Neural cell (in vitro differentiated cells): ENCODE results near the gene FXYD6. TPM values are rescaled to one million over a fixed set of nuclear protein-coding genes. Genes with fewer than 3 reads are reported as not detected.

Experiments used
- H2AFZ ChIP-seq: fragments of 200-600, 300-800 bp; sonication (generic), shearing (Covaris generic); 2 replicates; pipeline ENCODE4 v1.6.0; 2014; ENCODE audit warnings: low read depth, mild to moderate bottlenecking, antibody characterized with exemption, low read length, moderate library complexity
- H3F3A ChIP-seq: fragments of 200-600 bp; shearing (Covaris generic); 2 replicates; pipeline ENCODE4 v1.6.1; 2016; ENCODE audit warnings: mild to moderate bottlenecking, moderate library complexity, mixed read lengths, antibody characterized with exemption, low read length; ENCODE audit not compliant: insufficient read depth, poor library complexity, severe bottlenecking
- H3K27ac ChIP-seq: fragments of 200-600, 300-800 bp; sonication (generic), shearing (Covaris generic); 2 replicates; pipeline ENCODE4 v1.5.1; 2014; ENCODE audit warnings: mild to moderate bottlenecking, low read length, moderate library complexity
- H3K27me3 ChIP-seq: fragments of 300-800, 200-600 bp; sonication (generic), shearing (Covaris generic); 2 replicates; pipeline ENCODE4 v1.6.0; 2014; ENCODE audit warnings: mild to moderate bottlenecking, low read depth, low read length, moderate library complexity; ENCODE audit not compliant: insufficient read depth
- H3K36me3 ChIP-seq: fragments of 300-800, 200-600 bp; sonication (generic), shearing (Covaris generic); 2 replicates; pipeline ENCODE4 v1.5.1; 2014; ENCODE audit warnings: mild to moderate bottlenecking, antibody characterized with exemption, low read length, moderate library complexity; ENCODE audit not compliant: insufficient read depth
- H3K4me2 ChIP-seq: fragments of 300-800, 200-600 bp; sonication (generic), shearing (Covaris generic); 2 replicates; pipeline ENCODE4 v1.6.0; 2014; ENCODE audit warnings: mild to moderate bottlenecking, low read length
- H3K4me3 ChIP-seq: fragments of 300-800, 200-600 bp; sonication (generic), shearing (Covaris generic); 2 replicates; pipeline ENCODE4 v1.5.1; 2014; ENCODE audit warnings: mild to moderate bottlenecking, low read length, moderate library complexity
- H3K79me2 ChIP-seq: fragments of 200-600 bp; shearing (Covaris generic); replicated peaks from 2 replicates; pipeline ENCODE4 v1.6.0; 2014; ENCODE audit warnings: mild to moderate bottlenecking, low read length, moderate library complexity; ENCODE audit not compliant: insufficient read depth
- H3K9ac ChIP-seq: fragments of 300-800, 200-600 bp; sonication (generic), shearing (Covaris generic); 2 replicates; pipeline ENCODE4 v1.6.1; 2016; ENCODE audit warnings: mild to moderate bottlenecking, low read length, mixed read lengths
- H3K9me2 ChIP-seq: fragments of 200-600 bp; shearing (Covaris generic); 2 replicates; pipeline ENCODE4 v1.6.1; 2016; ENCODE audit warnings: mild to moderate bottlenecking, low read length, mixed read lengths; ENCODE audit not compliant: insufficient read depth
- H3K9me3 ChIP-seq: fragments of 200-600, 300-800 bp; sonication (generic), shearing (Covaris generic); 2 replicates; pipeline ENCODE4 v1.6.1; 2016; ENCODE audit warnings: mild to moderate bottlenecking, mixed run types, low read length, moderate library complexity, mixed read lengths
- H4K20me1 ChIP-seq: fragments of 200-600 bp; shearing (Covaris generic); 2 replicates; pipeline ENCODE4 v1.6.1; 2016; ENCODE audit warnings: mild to moderate bottlenecking, mixed run types; ENCODE audit not compliant: insufficient read depth
- EP300 ChIP-seq: fragments of 450-650 bp; conservative IDR thresholded peaks from 2 replicates; pipeline ENCODE4 v1.6.1; 2014; ENCODE audit warnings: antibody characterized with exemption, mild to moderate bottlenecking, moderate library complexity; ENCODE audit not compliant: poor library complexity, severe bottlenecking
- EZH2 ChIP-seq: fragments of 200-600, 300-800 bp; shearing (Covaris generic), sonication (generic); IDR thresholded peaks from 2 replicates; pipeline ENCODE4 v1.6.1; 2014; ENCODE audit warnings: antibody characterized with exemption, low read length, borderline replicate concordance, mild to moderate bottlenecking; ENCODE audit not compliant: insufficient read depth, poor library complexity, severe bottlenecking
- MXI1 ChIP-seq: fragments of 450-650 bp; conservative IDR thresholded peaks from 2 replicates; pipeline ENCODE4 v1.6.1; 2014; ENCODE audit warnings: antibody characterized with exemption, mild to moderate bottlenecking; ENCODE audit not compliant: poor library complexity, severe bottlenecking
- POLR2AphosphoS5 ChIP-seq: IDR thresholded peaks from 2 replicates; pipeline ENCODE4 v1.6.1; 2012
- RAD21 ChIP-seq: fragments of 450-650 bp; conservative IDR thresholded peaks from 2 replicates; pipeline ENCODE4 v1.6.1; 2014; ENCODE audit warnings: antibody characterized with exemption, mild to moderate bottlenecking, moderate library complexity
- SMC3 ChIP-seq: fragments of 450-650 bp; conservative IDR thresholded peaks from 2 replicates; pipeline ENCODE4 v1.6.1; 2014; ENCODE audit warnings: antibody characterized with exemption, mild to moderate bottlenecking, moderate library complexity; ENCODE audit not compliant: poor library complexity
- TAF1 ChIP-seq: IDR thresholded peaks from 2 replicates; pipeline ENCODE4 v1.6.1; 2012; ENCODE audit warnings: low read depth
- polyA plus RNA-seq: library from polyadenylated mRNA; depleted of rRNA; stranded (reverse); fragments of >200 nt; gene quantifications from 2 replicates; pipeline ENCODE4 v1.2.3, GENCODE V29; 2014
- TF ChIP-seq, protein P1 (sequence below): fragments of 450-650 bp; IDR thresholded peaks from 2 replicates; pipeline ENCODE4 v1.5.1; 2014; ENCODE audit warnings: antibody characterized with exemption, mild to moderate bottlenecking, moderate library complexity; ENCODE audit not compliant: poor library complexity, severe bottlenecking
- TF ChIP-seq, protein P2 (sequence below): IDR thresholded peaks from 2 replicates; pipeline ENCODE4 v1.6.1; 2012; ENCODE audit warnings: borderline replicate concordance

The FXYD6 gene
- polyA plus RNA-seq, 1 donor from 2014 or later = 218 TPM

DNA sequence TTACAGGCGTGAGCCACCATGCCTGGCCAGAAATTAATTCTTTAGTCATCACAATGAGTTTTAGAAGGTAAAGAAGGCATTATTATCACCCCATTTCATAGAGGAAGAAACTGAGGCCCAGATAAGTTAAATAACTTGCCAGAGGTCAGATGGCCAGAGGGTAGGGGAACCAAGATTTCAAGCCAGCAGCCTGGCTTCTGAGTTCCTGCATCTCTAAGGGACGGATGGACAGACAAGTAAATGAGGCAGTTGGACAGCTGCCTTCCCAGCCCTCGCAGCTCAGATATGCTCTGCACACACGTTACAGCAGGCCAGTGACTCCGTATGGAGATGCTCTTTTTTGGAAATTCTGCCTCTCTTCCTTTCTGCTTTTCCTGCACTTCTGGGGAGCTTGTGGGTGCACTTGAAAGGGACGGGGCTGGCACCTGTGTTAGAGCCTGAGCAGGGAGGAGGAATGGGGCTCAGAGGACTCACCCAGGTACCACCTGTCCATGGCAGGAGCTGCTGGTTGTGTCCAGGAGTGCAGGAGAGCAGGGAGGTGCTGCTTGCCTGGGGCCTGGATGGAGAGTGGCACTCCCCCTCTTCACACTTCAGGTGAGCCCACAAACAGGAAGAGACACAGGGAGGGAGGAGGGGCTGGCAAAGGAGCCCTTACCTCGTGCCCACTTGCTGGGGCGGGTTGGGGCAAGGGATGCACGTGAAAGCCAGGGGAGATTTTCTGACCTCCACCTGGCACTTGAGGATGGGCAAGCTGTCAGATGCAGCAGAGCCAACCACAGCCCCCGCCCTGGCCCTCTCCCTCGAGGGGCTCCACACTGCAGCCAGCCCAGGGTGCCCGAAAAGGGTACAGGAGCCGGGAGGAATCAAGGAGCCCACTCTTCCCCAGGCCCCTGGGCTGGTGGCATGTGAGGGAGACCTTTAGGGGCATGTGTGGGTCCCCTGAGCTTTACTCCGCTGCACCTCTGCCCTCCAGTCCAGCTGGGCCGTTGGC, 48.6 kb downstream of the FXYD6 start:
- H3K9ac ChIP-seq = no peak overlapping the region
- H3K36me3 ChIP-seq = no peaks in the 10 kb centered on the region
- H3K9me2 ChIP-seq = no peaks in the 10 kb centered on the region
- no peak overlapping the region for H2AFZ ChIP-seq
- H3K9me3 ChIP-seq = no peaks in the 10 kb centered on the region
- H3K4me3 ChIP-seq = no peak overlapping the region
- H3K27me3 ChIP-seq = no peaks in the 10 kb centered on the region
- no peaks in the 10 kb centered on the region for H4K20me1 ChIP-seq
- no peak overlapping the region for H3K4me2 ChIP-seq
- no peaks in the 10 kb centered on the region for H3K79me2 ChIP-seq
- no peaks in the 10 kb centered on the region for H3F3A ChIP-seq
- no peak for TF ChIP-seq TAF1
- TF ChIP-seq RAD21 = no peak
- no peak for TF ChIP-seq EP300
- no peak for TF ChIP-seq POLR2AphosphoS5
- TF ChIP-seq MXI1 = no peak
- no peak for TF ChIP-seq EZH2
- TF ChIP-seq, protein P1, sequence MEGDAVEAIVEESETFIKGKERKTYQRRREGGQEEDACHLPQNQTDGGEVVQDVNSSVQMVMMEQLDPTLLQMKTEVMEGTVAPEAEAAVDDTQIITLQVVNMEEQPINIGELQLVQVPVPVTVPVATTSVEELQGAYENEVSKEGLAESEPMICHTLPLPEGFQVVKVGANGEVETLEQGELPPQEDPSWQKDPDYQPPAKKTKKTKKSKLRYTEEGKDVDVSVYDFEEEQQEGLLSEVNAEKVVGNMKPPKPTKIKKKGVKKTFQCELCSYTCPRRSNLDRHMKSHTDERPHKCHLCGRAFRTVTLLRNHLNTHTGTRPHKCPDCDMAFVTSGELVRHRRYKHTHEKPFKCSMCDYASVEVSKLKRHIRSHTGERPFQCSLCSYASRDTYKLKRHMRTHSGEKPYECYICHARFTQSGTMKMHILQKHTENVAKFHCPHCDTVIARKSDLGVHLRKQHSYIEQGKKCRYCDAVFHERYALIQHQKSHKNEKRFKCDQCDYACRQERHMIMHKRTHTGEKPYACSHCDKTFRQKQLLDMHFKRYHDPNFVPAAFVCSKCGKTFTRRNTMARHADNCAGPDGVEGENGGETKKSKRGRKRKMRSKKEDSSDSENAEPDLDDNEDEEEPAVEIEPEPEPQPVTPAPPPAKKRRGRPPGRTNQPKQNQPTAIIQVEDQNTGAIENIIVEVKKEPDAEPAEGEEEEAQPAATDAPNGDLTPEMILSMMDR = no peak
- TF ChIP-seq SMC3 = no peak
- TF ChIP-seq, protein P2, sequence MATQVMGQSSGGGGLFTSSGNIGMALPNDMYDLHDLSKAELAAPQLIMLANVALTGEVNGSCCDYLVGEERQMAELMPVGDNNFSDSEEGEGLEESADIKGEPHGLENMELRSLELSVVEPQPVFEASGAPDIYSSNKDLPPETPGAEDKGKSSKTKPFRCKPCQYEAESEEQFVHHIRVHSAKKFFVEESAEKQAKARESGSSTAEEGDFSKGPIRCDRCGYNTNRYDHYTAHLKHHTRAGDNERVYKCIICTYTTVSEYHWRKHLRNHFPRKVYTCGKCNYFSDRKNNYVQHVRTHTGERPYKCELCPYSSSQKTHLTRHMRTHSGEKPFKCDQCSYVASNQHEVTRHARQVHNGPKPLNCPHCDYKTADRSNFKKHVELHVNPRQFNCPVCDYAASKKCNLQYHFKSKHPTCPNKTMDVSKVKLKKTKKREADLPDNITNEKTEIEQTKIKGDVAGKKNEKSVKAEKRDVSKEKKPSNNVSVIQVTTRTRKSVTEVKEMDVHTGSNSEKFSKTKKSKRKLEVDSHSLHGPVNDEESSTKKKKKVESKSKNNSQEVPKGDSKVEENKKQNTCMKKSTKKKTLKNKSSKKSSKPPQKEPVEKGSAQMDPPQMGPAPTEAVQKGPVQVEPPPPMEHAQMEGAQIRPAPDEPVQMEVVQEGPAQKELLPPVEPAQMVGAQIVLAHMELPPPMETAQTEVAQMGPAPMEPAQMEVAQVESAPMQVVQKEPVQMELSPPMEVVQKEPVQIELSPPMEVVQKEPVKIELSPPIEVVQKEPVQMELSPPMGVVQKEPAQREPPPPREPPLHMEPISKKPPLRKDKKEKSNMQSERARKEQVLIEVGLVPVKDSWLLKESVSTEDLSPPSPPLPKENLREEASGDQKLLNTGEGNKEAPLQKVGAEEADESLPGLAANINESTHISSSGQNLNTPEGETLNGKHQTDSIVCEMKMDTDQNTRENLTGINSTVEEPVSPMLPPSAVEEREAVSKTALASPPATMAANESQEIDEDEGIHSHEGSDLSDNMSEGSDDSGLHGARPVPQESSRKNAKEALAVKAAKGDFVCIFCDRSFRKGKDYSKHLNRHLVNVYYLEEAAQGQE = no peak
- no peak overlapping the region for H3K27ac ChIP-seq

DNA sequence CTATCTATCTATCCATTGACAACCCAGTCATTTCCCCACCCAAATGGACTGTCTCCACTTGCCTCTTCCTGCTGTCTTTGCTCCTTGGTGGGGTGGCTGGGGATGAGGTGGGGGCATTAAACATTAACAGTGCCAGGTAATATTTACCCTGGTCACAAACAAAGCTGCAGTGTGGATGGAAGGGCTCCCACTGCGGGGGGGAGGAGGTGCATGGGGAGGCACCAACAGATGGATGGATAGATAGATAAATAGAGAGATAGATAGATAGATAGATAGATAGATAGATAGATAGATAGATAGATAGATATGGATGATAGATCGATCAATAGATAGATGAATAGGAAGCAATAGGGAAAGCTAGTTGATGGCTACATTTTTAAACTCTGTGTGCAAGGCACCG, 49.6 kb downstream of the FXYD6 start:
- no peaks in the 10 kb centered on the region for H3K9me2 ChIP-seq
- no peak for TF ChIP-seq MXI1

More for the DNA sequence above, 49.6 kb downstream of the FXYD6 start:
- Histone ChIP-seq H3K9ac (no peak overlapping the region), H3K27ac (no peak overlapping the region), H3K36me3 (no peaks in the 10 kb centered on the region), H3K9me3 (no peaks in the 10 kb centered on the region), H3K79me2 (no peaks in the 10 kb centered on the region), H3K4me2 (no peak overlapping the region), H3F3A (no peaks in the 10 kb centered on the region), H4K20me1 (no peaks in the 10 kb centered on the region), H3K27me3 (no peaks in the 10 kb centered on the region), H2AFZ (no peak overlapping the region), H3K4me3 (no peak overlapping the region)
